CD4-positive, alpha-beta T cell (primary cell): Measurements from ENCODE around the gene SPDYC. TPM values are rescaled to one million over a fixed set of nuclear protein-coding genes. Genes with fewer than 3 reads are reported as not detected.

ENCODE experiments used
- ATAC-seq: fragments of 200-7000 bp; cut with Tn5 transposase; one replicate; pipeline ENCODE4 v1.10.0; 2022; ENCODE audit warnings: mild to moderate bottlenecking; ENCODE audit not compliant: poor library complexity
- CTCF ChIA-PET: fragments of 350-600 bp; sonication (Branson Sonifier 250); formaldehyde crosslinking; loops from one replicate; lab custom pipeline; 2021; ENCODE audit warnings: antibody characterized with exemption, inconsistent platforms; lab: Charles Lee
- POLR2A ChIA-PET: fragments of 350-600 bp; sonication (Branson Sonifier 250); formaldehyde crosslinking; loops from one replicate; lab custom pipeline; 2021; ENCODE audit warnings: antibody characterized with exemption, inconsistent platforms; lab: Charles Lee
- DNase-seq, 14 experiments: peaks; one replicate each; pipeline ENCODE4 v3.0.0-alpha.2; 2013 to 2020; ENCODE audit warnings: mixed read lengths in 2 of 14
- H3K27ac ChIP-seq, 2 donors: one replicate each; pipeline versions ENCODE4 v1.5.1 to v1.7.0; 2013; ENCODE audit warnings: low read length in 2 of 2, low read depth in 1 of 2, mild to moderate bottlenecking in 1 of 2
- H3K27me3 ChIP-seq, 2 experiments: 1 replicate in 1 of 2; 2 replicates in 1 of 2; pipeline versions ENCODE4 v1.6.1 to v1.7.0; 2013; ENCODE audit warnings: low read length in 2 of 2, control low read depth in 1 of 2, mild to moderate bottlenecking in 1 of 2, moderate library complexity in 1 of 2; ENCODE audit not compliant: insufficient read depth in 2 of 2, control insufficient read depth in 1 of 2
- H3K36me3 ChIP-seq: one replicate; pipeline ENCODE4 v1.6.1; 2013; ENCODE audit warnings: low read length, control low read depth; ENCODE audit not compliant: insufficient read depth
- H3K4me1 ChIP-seq: one replicate; pipeline ENCODE4 v1.6.1; 2013; ENCODE audit warnings: low read length, control low read depth; ENCODE audit not compliant: insufficient read depth
- H3K4me3 ChIP-seq: one replicate; pipeline ENCODE4 v1.5.1; 2013; ENCODE audit warnings: mild to moderate bottlenecking, low read length, moderate library complexity
- H3K9me3 ChIP-seq, 2 experiments: 1 replicate in 1 of 2; 2 replicates in 1 of 2; pipeline versions ENCODE4 v1.6.1 to v1.7.0; 2013; ENCODE audit warnings: low read length in 2 of 2, mild to moderate bottlenecking in 2 of 2, control low read depth in 1 of 2, moderate library complexity in 1 of 2; ENCODE audit not compliant: control insufficient read depth in 1 of 2, insufficient read depth in 1 of 2
- H3K27ac Mint-ChIP-seq: one replicate; pipeline ENCODE4 v1.8.0; 2020; ENCODE audit warnings: mixed read lengths
- H3K27me3 Mint-ChIP-seq: one replicate; pipeline ENCODE4 v1.8.0; 2021; ENCODE audit warnings: mixed read lengths
- H3K36me3 Mint-ChIP-seq: one replicate; pipeline ENCODE4 v1.8.0; 2021; ENCODE audit warnings: low read depth, mixed read lengths
- H3K4me1 Mint-ChIP-seq: one replicate; pipeline ENCODE4 v1.8.0; 2021; ENCODE audit warnings: low read depth, mixed read lengths
- H3K4me3 Mint-ChIP-seq: one replicate; pipeline ENCODE4 v1.8.0; 2020; ENCODE audit warnings: mild to moderate bottlenecking, mixed read lengths
- H3K9me3 Mint-ChIP-seq: one replicate; pipeline ENCODE4 v1.8.0; 2020; ENCODE audit warnings: mixed read lengths
- CTCF ChIP-seq: fragments of 200-600 bp; IDR thresholded peaks from one replicate; pipeline ENCODE4 v1.8.0; 2022; ENCODE audit warnings: antibody characterized with exemption, mild to moderate bottlenecking
- intact Hi-C, 2 experiments: fragments of 100-400 bp; cut with DNase I in 1 of 2; cut with micrococcal nuclease in 1 of 2; formaldehyde crosslinking; loops; one replicate each; pipeline versions ENCODE4 v1.15.1 to v1.9.0; 2023 to 2025; cut with DNase I, micrococcal nuclease
- total RNA-seq, 174 experiments: library from RNA in 2 of 174; stranded (reverse) in 2 of 174; gene quantifications; one replicate each; pipeline ENCODE4 v1.2.3 and lab custom pipeline; 2021 to 2026

Gene SPDYC
- total RNA-seq, 2 experiments from 2014 or later: not detected

- H3K9me3 ChIP-seq: no peaks in the 10 kb centered on the region
- H3K4me3 Mint-ChIP-seq: no peak overlapping the region
- no peaks in the 10 kb centered on the region for H3K27me3 ChIP-seq
- H3K27me3 Mint-ChIP-seq: no peaks in the 10 kb centered on the region
- ChIA-PET POLR2A (no interaction called here), CTCF (no interaction called here)
- peaks cover 2% of the 10 kb centered on the region for H3K36me3 Mint-ChIP-seq
- peaks cover 22% of the 10 kb centered on the region for H3K4me1 ChIP-seq
- ATAC-seq (no peak), DNase-seq (no peak)
- no peak for TF ChIP-seq CTCF
- H3K36me3 ChIP-seq: no peaks in the 10 kb centered on the region
- H3K27ac Mint-ChIP-seq: no peak overlapping the region
- H3K9me3 Mint-ChIP-seq: no peaks in the 10 kb centered on the region
- intact Hi-C loops: no loop called here
- no peak overlapping the region for H3K4me3 ChIP-seq
- H3K4me1 Mint-ChIP-seq: peaks cover 20% of the 10 kb centered on the region
- no peak overlapping the region for H3K27ac ChIP-seq
Measured at GRCh38 chr11:65217441-65218423, 47.7 kb downstream of the SPDYC start.

GRCh38 chr11:65218446-65218845 lies 48.4 kb downstream of the SPDYC start:
- ChIA-PET CTCF (no interaction called here), POLR2A (no interaction called here)
- Histone ChIP-seq H3K27me3 (no peaks in the 10 kb centered on the region), H3K36me3 (no peaks in the 10 kb centered on the region), H3K4me1 (peaks cover 17% of the 10 kb centered on the region), H3K4me3 (no peak overlapping the region), H3K9me3 (no peaks in the 10 kb centered on the region), H3K27ac (no peak overlapping the region)
- no peaks in the 10 kb centered on the region for H3K36me3 Mint-ChIP-seq
- H3K27ac Mint-ChIP-seq: no peak overlapping the region
- H3K9me3 Mint-ChIP-seq: no peaks in the 10 kb centered on the region
- DNase-seq: no peak
- H3K4me1 Mint-ChIP-seq: peaks cover 20% of the 10 kb centered on the region
- H3K27me3 Mint-ChIP-seq: no peaks in the 10 kb centered on the region
- no peak for ATAC-seq
- TF ChIP-seq CTCF: no peak
- H3K4me3 Mint-ChIP-seq: no peak overlapping the region
- intact Hi-C loops: no loop called here

- Mint-ChIP-seq H3K4me3 (no peak overlapping the region), H3K27me3 (peaks cover 4% of the 10 kb centered on the region), H3K27ac (no peak overlapping the region), H3K36me3 (no peaks in the 10 kb centered on the region), H3K9me3 (no peaks in the 10 kb centered on the region), H3K4me1 (peaks cover 15% of the 10 kb centered on the region)
- Histone ChIP-seq H3K4me3 (no peak overlapping the region), H3K27me3 (peaks cover under 1 to 2% of the 10 kb centered on the region in 2 experiments), H3K27ac (no peak overlapping the region), H3K9me3 (no peaks in the 10 kb centered on the region), H3K4me1 (peaks cover 6% of the 10 kb centered on the region), H3K36me3 (no peaks in the 10 kb centered on the region)
- DNase-seq (no peak), ATAC-seq (no peak)
- ChIA-PET POLR2A (no interaction called here), CTCF (interaction anchor here (1.5 kb wide), 1 partner anchor 110 kb away, joined by 7 read pairs; no protein-coding TSS in a partner anchor)
- no peak for TF ChIP-seq CTCF
- intact Hi-C loops: loop anchor here in 1 of 2 experiments (10.0 kb wide), 1 partner anchor 295 kb away; no protein-coding TSS in a partner anchor
Measured at GRCh38 chr11:65219930-65220213, 49.8 kb downstream of the SPDYC start.
